ENCODE data around the gene CCNY.

CCNY gene

DNA sequence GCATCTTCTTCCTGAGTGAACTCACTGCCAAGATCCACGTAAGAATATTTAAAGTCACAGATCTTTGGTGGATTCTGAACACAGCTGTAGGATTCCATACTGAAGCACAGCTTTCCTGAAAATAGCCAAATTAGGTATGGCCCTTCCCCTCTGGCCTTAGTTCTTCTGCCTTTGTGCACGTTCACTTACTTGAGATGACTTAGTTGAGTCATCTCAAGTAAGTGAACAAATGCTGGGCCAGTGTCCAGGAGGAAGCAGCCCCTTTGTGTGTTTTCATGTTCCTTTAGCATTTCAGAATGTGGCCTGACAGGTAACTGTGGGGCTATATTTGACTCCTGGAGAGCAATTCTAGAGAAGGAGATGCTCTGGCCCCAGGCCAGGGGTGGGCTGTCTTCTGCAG is 51.5 kb downstream of the CCNY start:
- no peaks in the 10 kb centered on the region for H4K20me1 ChIP-seq (ENCODE audit: insufficient read depth)
- H3K9ac ChIP-seq = no peak overlapping the region
- H3K27ac ChIP-seq = no peak overlapping the region
- no peak overlapping the region for H3K4me2 ChIP-seq
- H3K4me1 ChIP-seq (ENCODE audit: low read depth, poor library complexity, severe bottlenecking) = no peaks in the 10 kb centered on the region
- H3K4me3 ChIP-seq (IDR thresholded peaks at IDR 0.05; ENCODE audit: insufficient read depth, low read depth, low read length) = no peak overlapping the region
- H2AFZ ChIP-seq (ENCODE audit: low read depth) = no peak overlapping the region
- TF ChIP-seq CTCF (conservative IDR thresholded peaks at IDR 0.05; ENCODE audit: low read depth, low read length) = no peak
- H3K27me3 ChIP-seq (ENCODE audit: insufficient read depth, low read depth) = no peaks in the 10 kb centered on the region
- peaks cover 13% of the 10 kb centered on the region; the same call in 1 of the 2 replicates for H3K79me2 ChIP-seq (ENCODE audit: insufficient read depth, low read depth)
- H3K36me3 ChIP-seq (ENCODE audit: insufficient read depth) = no peaks in the 10 kb centered on the region

- Histone ChIP-seq H3K4me3 (IDR thresholded peaks at IDR 0.05; ENCODE audit: insufficient read depth, low read depth, low read length) (no peak overlapping the region), H2AFZ (ENCODE audit: low read depth) (no peak overlapping the region), H3K4me2 (no peak overlapping the region), H3K79me2 (ENCODE audit: insufficient read depth, low read depth) (peaks cover 11% of the 10 kb centered on the region; the same call in 1 of the 2 replicates), H4K20me1 (ENCODE audit: insufficient read depth) (no peaks in the 10 kb centered on the region), H3K27ac (no peak overlapping the region), H3K9ac (no peak overlapping the region), H3K27me3 (ENCODE audit: insufficient read depth, low read depth) (no peaks in the 10 kb centered on the region), H3K36me3 (ENCODE audit: insufficient read depth) (no peaks in the 10 kb centered on the region), H3K4me1 (ENCODE audit: low read depth, poor library complexity, severe bottlenecking) (no peaks in the 10 kb centered on the region)
- no peak for TF ChIP-seq CTCF (conservative IDR thresholded peaks at IDR 0.05; ENCODE audit: low read depth, low read length)
Measured at GRCh38 chr10:35388197-35388596, 51.9 kb downstream of the CCNY start.

DNA sequence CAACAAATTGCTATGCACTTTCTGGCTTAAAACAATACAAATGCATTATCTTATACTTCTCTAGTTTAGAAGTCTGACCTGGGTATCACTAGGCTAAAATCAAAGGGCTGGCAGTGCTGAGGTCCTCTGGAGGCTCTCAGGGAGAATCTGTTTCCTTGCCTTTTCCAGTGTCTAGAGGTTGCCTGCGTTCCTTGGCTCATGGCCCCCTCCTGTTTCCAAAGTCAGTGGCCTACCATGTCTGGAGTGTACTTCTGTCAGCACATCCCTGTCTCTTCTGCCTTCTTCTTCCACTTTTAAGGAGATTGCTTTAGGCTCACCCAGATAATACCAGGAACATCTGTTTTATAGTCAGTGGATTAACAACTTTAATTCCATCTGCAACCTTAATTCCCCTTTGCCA is 52.4 kb downstream of the CCNY start:
- no peak overlapping the region for H3K27ac ChIP-seq
- H3K9ac ChIP-seq = no peak overlapping the region
- no peak overlapping the region for H2AFZ ChIP-seq (ENCODE audit: low read depth)
- no peak for TF ChIP-seq CTCF (conservative IDR thresholded peaks at IDR 0.05; ENCODE audit: low read depth, low read length)
- no peaks in the 10 kb centered on the region for H3K36me3 ChIP-seq (ENCODE audit: insufficient read depth)
- H3K4me1 ChIP-seq (ENCODE audit: low read depth, poor library complexity, severe bottlenecking) = no peaks in the 10 kb centered on the region
- no peak overlapping the region for H3K4me3 ChIP-seq (IDR thresholded peaks at IDR 0.05; ENCODE audit: insufficient read depth, low read depth, low read length)
- no peak overlapping the region for H3K4me2 ChIP-seq
- H4K20me1 ChIP-seq (ENCODE audit: insufficient read depth) = no peaks in the 10 kb centered on the region
- peaks cover 15% of the 10 kb centered on the region; the same call in 1 of the 2 replicates for H3K79me2 ChIP-seq (ENCODE audit: insufficient read depth, low read depth)
- H3K27me3 ChIP-seq (ENCODE audit: insufficient read depth, low read depth) = no peaks in the 10 kb centered on the region

GRCh38 chr10:35390161-35390840 is 54.0 kb downstream of the CCNY start:
- Histone ChIP-seq H3K4me3 (IDR thresholded peaks at IDR 0.05; ENCODE audit: insufficient read depth, low read depth, low read length) (no peak overlapping the region), H3K9ac (no peak overlapping the region), H3K4me2 (no peak overlapping the region), H3K4me1 (ENCODE audit: low read depth, poor library complexity, severe bottlenecking) (no peaks in the 10 kb centered on the region), H2AFZ (ENCODE audit: low read depth) (no peak overlapping the region), H3K79me2 (ENCODE audit: insufficient read depth, low read depth) (peaks cover 13% of the 10 kb centered on the region; the same call in 1 of the 2 replicates), H4K20me1 (ENCODE audit: insufficient read depth) (no peaks in the 10 kb centered on the region), H3K27me3 (ENCODE audit: insufficient read depth, low read depth) (no peaks in the 10 kb centered on the region), H3K27ac (no peak overlapping the region), H3K36me3 (ENCODE audit: insufficient read depth) (no peaks in the 10 kb centered on the region)
- no peak for TF ChIP-seq CTCF (conservative IDR thresholded peaks at IDR 0.05; ENCODE audit: low read depth, low read length)

Measured in KMS-11 (cell line).